ENCODE data around the gene RASGEF1C.
"Not testable (repeated sequence)": the region's sequence is repeated elsewhere in the genome, so short reads cannot be mapped to it uniquely, and the experiment has no call there.

Gene RASGEF1C

DNA sequence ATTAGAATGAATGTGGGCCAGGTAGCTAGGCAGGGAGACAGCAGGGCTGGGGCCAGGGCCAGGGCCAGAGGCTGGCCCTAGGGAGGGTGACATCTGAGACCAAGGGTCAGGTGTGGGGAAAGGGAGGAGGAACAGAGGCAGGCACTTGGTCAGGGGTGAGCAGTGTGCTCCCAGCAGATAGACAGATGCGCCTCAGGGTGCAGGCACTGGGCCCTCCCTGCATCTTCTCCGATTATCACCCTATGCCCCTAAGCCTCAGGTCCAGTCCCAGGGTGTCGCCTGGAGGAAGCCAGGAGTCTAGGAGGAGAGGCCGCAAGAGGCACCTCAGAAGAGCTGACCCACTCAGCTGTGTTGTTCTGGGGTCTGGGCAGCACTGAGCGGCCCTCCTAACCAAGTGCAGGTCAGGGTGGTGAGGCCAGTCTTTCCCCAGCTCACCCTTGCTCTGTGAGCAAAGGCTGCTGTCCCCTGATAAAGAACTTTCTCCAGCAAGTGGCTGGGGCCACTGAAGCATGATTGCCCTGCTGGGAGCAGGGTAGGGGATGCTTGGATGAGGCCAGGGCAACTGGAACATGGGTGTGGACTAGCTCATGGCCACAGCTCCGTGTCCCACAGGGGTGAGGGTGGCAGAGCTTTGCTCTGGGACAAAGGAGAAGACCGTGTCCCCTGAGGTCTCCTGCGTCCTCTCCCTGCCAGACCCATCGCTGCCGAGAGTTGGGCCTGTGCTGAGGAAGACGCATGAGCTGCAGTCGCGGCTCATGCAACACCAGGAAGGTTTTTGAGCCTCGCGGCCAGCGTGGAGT, 2.1 kb upstream of the RASGEF1C start:
- no peak for DNase-seq

DNA sequence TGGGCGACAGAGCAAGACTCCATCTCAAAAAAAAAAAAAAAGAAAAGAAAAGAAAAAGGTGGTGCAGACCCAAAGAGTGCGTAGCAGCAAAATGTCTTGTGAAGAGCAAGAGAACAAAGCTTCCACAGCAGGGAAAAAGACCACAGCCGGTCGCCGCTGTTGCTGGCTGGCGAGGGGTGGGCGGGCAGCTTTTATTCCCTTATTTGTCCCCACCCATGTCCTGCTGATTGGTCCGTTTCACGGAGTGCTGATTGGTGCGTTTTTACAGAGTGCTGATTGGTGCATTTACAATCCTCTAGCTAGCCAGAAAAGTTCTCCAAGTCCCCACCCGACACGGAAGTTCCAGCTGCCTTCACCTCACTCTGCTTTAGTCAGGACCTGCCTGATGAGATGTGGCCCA, 1.1 kb upstream of the RASGEF1C start:
- DNase-seq: not testable (repeated sequence)

DNA sequence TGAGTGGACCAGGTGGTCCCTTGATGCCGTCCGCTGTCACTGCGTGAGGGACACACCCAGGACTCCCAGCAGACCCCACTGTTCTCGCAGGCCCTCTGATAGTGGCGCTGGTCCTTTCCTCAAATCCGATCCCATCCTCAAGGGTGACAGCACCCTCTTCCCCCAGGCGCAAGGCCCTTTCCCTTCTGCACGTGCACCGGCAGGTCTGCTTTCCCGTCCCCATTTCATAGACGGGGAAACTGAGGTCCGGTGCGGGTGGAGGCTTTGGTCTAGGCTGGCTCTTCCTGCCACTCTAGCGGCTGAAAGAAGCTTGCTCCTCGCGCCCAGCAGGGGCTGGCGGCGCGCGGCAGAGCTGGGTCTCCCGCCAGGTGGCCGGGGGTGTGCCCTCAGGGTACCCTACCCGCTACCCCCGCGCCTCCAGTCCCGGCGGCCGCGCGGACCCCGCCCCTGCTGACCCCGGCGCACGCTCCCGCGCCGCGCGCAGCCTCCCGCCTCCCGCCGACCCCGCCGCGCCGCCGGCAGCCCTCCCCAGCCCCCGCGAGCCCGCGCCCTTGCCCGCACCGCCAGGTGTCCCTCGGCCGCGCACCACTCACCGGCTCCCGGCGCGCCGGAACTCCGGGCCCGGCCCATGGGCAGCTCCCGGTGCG, 453 bp downstream of the RASGEF1C start:
- DNase-seq: no peak

DNA sequence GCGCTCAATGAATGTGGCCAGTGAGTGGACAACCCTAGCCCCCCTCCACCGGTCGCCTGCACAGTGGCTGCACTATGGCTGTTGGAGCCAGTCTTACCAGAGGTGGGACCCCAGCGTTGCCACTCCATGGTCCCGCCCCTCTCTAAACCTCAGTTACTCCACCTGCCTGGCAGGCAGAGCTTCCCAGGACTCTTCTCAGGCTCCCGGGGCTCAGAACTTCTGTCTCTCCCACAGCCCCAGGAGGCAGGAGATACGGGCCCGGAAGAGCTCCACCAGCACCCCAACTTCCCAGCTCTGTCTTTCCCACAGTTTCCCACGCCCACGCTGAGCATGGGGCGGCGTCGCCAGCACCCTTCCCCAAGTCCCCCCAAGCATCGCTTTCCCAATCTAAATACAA, 975 bp downstream of the RASGEF1C start:
- no peak for DNase-seq

DNA sequence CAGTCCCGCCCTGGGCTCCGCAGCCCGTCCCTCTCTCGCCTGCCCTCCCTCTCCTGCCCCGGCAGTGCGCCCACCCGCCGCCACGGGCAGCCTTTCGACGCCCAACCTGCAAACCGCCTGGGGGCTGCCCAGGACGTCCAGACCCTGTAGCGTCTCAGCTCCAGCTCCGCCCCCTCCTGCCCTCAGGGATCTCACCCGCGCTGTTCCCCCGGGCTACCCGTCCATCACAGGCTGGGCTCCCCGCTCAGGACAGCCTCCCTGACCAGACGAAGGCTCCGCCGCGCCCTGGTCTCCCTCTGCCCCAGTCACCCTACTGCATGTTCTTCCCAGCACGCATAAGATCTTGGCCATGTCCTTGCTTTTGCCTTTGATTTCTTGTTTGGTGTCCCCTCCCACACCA, 1.4 kb downstream of the RASGEF1C start:
- DNase-seq: no peak

DNA sequence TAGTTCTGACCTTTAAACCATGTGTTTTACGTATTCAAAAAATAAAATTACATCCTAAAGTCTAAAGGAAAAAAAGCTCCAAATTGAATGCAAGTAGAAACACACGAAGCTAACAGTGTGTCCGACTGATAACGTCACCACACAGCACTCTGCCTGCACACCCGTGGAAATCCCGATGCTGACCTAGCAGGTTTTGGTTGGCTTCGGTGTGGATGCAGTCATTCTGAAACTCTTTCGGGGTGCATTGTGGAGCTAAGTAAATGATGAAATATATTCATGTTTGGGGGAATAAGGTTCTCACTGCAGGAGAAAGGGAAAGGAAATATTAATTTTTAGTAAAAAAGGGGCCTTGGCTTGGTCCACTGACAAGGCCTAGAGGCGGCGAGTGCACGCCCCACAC, 2.0 kb downstream of the RASGEF1C start:
- no peak for DNase-seq

DNA sequence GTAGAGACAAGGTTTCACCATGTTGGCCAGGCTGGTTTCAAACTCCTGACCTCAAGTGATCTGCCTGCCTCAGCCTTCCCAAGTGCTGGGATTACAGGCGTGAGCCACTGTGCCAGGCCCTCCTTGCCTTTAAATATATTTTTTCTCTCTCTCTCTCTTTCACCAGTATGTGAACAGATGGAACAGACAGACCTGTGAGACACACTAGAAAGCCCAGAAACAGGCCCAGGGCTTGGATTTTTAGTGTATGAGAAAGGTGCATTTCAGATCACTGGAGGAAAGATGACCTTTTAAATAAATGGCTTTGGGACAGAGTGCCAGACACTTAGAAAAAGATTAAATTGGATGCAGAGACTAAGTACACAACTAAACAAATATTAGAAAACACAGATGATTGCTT, 3.1 kb downstream of the RASGEF1C start:
- DNase-seq: no peak

DNA sequence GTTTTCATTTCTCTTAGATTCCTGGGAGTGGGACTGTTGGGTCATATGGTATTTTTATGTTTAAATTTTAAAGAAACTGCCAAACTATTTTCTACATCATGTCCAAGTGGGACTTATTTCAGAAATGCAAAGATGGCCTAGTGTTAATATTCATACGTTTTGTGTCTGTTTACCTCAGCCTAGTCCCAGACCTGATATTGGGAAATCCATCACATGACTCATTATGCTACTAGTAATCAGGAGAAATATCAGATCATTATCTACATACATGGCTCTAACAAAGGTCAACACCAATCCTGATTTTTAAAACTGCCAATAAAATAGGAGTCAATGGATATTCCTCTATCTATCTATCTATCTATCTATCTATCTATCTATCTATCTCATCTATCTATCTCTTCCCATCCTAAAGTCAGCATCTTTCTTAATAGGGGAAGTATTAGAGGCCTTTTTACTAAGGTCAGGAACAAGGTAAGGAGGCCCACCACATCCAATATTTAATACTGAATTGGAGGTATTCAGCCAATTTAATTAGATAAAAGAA, 4.7 kb downstream of the RASGEF1C start:
- no peak for DNase-seq

DNA sequence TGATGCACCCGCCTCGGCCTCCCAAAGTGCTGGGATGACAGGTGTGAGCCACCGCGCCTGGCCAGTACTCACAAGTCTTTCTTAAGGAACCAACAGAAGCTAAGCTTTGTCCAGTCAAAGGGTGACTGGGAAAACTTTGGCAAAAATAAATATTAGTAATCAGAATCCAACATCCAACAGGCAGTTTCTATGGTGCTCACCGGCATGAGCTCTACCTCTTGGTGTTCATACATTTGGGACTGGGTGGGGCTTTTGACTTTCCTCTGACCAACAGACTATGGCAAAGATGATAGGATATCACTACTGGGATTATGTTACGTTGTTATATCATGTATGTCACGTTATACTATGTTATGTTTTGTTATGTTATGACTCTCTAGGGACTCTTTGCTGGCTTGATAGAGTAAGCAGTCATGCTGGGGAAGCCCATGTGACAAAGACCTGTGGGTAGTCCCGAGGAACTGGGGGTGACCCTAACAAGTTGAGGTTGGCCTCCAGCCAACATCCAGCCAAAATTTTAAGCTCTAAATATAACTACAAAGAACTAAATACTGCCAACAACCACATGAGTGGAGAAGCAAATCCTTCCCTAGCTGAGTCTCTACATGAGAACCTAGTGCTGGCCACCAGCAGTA, 6.0 kb downstream of the RASGEF1C start:
- DNase-seq: no peak

DNA sequence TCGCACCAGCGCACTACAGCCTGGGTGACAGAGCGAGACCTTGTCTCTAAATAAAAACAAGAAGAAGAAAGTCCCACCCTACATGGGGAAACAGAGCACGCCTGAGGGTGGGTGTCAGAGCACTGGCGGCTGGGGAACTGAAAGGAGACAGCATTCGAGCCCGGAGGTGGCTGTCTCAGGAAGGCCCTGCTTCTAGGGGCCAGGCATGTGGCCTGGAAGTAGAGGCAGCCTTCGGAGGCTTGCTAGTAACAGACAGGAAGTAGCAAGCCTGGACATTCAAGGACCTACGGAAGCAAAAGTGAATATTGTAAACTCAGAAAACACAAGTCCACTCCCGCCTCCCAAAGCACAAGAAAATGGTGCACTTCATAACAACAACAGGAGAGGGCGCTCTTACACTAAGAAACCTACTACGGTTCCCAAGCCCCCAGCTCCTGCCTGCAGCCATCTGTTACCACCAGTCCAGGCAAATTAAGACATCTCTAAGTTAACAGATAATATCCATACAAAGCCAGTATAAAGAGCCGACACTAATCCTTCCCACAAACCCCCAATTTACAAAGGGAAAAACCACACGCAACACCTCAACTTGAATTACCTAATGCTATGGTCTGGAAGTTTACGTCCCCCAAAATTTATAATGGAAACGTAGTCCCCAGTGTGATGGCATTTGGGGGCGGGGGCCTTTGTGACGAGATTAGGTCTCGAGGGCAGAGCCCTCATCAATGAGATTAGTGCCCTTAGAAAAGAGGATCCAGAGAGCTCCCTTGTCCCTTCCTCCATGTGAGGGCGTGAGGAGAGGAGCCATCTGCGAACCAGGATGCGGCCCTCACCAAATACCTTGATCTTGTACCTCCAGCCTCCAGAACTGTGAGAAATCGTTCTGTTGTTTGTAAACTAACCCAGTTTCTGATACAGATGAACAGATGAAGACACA, 7.7 kb downstream of the RASGEF1C start:
- DNase-seq: no peak

DNA sequence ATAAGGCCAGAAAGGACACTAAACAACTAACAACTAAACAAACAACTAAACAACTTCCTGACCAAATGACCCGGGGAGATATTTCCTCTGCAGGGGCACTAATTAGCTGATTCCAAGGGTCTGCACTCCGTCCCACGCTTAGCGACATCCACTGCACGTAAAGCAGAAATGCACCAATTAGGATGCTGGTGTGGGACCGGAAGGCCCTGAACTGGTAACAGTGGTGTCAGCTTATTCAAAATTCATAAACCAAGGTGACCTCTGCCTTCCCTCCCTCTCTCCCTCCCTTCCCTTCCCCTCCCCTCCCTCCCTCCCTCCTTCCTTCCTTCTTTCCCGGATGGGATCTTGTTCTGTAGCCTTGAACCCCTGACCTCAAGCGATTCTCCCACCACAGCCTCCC, 9.6 kb downstream of the RASGEF1C start:
- no peak for DNase-seq

DNA sequence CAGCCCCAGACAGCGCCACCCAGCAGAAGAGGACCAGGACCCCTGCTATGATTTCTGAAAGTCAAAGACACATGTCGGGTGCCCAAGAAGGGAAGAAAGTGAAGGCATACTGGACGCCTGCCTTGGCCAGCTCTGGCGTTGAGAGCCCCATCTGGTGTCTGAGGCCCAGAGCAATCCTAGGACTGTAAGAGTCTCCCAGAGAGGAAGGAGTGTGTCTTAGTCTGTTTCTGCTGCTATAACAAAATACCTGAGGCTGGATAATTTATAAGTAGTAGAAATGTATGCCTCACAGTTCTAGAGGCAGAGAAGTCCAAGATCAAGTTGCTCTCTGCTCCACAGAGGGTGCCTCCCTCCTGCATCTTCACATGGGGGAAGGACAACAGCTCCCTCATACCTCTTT, 10.8 kb downstream of the RASGEF1C start:
- DNase-seq: no peak

DNA sequence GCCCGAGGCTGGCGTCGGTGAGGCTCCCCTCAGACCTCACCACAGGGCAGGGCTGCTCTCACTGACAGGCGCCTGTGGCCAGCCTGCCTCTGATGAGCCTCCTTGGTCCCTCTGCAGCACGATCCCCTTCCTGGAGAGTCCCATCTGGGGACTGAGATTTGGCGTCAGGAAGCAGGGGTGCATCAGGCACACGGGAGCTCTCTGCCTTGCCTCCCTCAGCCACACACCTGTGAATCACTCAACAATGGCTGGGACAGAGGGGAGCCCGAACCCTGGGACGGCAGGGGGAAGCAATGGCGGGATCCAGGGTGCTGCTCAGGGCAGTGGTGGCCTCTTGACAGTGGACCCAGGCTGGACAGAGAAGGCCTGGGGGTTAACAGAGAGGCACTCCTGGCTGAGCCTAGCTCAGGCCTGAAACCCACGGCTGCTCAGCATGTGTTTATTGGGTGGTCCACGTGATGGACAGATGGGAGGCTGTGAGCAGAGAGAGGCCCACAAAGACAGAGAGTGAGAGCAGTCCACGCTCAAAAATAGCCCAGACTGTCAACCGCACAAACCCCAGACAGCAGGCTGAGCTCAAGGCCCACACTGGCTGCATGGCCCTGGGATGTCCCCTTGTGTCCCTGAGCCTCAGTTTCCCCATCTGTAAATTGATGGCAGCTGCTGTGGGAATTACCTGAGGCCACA, 11.9 kb downstream of the RASGEF1C start:
- no peak for DNase-seq

DNA sequence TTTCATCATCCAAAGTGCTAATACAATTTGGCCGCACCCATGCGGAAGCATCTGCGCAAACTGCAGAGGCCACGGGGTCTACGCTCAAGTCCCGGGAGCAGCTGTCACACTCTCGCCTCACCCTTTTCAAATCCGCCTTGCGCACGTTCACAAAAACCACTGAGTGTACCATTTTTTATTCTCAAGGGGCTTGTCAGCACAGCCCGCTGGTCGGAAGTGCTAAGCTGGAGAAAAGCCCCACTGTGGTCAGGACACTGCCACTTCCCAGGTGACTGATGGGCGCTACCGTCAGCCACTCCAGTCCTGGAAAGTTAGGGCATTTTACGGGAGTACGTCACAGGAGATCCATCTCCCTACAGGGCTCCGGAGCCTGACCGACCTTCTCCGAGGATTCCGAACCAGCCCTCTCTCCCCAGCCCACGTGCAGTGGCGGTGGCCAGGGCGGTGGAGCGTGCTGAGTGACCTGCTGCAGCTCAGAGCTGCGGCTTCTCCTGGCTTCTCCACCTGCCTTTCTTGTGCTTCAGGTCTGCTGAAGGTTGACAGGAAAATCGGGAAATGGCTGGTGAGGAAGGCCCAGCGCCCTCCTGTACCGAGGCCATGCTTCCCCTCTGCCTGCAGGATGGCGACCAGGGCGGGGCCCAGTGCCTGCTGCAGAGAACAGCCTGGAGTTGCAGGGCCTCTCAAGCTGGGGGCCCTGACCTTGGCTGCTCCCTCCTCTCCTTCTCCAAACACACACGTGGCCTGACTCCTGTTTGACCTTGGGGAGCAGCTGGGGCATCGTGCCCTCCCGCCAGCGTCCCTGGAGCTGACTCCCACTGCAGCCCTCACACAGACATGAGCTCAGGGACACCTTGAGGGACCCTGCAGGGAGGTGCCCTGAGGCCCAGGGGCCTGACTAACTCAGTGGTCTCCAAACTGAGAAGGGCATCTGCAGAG, 14.3 kb downstream of the RASGEF1C start:
- DNase-seq: no peak

DNA sequence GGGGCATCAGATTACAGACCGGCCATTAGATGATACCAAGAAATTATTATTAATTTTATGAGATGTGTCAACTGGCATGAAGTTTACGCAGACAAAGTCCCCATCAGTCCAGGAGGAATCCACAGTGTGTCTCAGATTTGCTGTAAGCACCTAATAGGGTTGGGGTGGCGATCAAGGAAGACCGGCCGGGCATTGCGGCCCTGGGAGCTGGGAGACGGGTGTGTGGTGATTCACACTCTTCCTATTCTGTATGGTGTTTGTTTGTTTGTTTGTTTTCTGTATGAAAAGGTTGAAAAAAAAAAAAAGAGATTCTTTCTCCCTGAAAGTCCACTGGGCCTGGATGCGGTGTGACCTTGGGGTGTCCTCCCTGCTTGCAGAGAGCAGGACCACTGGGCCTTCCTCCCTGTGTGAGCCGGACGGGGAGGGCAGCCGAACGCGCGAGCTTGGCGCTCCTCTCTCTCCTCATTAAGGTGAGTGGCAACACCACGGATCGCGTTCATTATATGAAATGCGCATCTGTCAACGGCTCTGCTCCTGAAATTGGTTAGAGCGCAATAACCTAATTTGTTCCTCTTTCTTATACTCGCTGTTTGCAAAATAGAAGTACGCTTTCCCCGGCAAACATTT, 15.1 kb downstream of the RASGEF1C start:
- no peak for DNase-seq

DNA sequence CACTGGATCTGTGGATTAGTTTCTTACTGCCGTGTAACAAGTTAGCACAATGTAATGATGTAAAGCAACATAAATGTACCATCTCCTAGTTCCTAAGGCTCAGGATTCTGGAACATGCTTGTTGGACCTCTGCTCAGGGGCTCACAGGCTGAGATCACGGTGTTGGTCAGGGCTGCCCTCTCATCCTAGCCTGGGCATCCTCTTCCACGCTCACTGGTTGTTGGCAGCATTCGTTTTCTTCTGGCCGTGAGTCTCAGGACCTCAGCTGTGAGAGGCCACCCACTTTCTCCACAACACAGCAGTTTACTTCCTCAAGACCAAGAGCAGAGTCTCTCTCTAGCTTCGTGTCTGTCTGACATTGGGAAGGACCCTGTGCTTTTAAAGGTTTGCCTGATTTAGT, 17.3 kb downstream of the RASGEF1C start:
- DNase-seq: no peak

DNA sequence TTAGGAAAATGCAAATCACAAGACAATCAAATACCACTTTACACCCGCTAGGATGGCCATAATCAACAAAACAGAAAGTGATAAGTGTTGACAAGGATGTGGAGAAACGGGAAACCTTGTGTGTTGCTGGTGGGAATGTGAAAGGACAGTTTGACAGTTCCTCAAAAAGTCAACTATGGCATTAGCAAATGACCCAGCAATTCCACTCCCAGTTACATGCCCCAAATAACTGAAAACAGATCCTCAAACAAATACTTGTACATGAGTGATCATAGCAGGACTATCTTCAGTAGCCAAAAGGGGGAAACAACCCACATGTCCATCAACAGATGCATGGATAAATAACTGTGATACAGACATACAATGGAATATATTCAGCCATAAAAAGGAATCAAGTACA, 21.2 kb downstream of the RASGEF1C start:
- DNase-seq: no peak

DNA sequence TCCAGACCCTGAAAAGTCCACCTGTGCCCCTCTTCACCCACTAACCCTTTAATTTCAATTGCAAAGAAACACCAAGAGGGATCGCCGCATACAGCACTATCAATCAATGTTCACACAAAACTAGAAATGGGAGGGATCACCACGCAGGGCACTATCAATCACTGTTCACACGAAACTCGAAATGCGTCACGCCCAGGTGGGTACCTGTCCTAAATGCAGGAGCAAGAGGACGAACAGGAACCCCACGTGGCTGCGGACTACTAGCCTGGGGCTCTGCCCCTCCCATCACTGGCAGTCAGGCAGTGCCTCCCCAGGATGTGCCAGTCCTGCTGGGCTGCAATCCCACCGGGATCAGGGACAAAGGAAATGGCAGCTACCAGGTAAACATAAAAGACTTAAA, 28.2 kb downstream of the RASGEF1C start:
- no peak for DNase-seq

DNA sequence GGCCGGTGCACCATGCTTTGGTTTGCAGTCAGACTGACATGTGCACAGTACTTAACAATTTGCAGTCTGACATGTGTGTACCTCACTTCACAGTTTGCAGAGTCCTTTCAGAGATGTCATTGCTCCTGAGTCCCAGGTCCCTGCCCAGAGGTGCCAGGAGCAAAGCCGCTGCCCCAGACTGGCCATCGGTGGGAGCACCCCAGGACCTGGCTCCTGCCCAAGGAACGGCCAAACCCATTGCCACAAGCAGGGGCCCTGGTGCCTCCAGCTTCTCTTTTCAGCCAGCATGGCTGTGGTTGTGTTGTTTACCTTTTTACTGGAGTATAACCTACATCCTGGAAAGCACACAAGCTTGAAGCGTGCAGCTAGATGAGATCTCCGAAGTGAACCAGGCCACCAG, 28.6 kb downstream of the RASGEF1C start:
- DNase-seq: no peak

All from activated gamma-delta T cell (primary cell).